GM18519 (cell line): ENCODE measurements around the gene APBA3.

Experiments
- ATAC-seq: cut with Tn5 transposase; IDR thresholded peaks from one replicate; pipeline ENCODE4 v1.9.1; 2021; ENCODE audit warnings: mild to moderate bottlenecking, moderate library complexity; ENCODE audit not compliant: unreplicated experiment, low FRiP score

Gene APBA3

GRCh38 chr19:3790209-3790734, 28.8 kb upstream of the APBA3 start:
- no peak for ATAC-seq

GRCh38 chr19:3788996-3789778, 27.7 kb upstream of the APBA3 start:
- no peak for ATAC-seq

- ATAC-seq = no peak
Observed at GRCh38 chr19:3785938-3786824, 24.7 kb upstream of the APBA3 start, which contains the start of gene MATK. TSS of gene MATK (minus strand) at chr19:3786381. CDS start at chr19:3785135, 1,246 bp downstream.

GRCh38 chr19:3785451-3785937, 24.0 kb upstream of the APBA3 start:
- ATAC-seq = no peak

GRCh38 chr19:3784607-3785450, 23.3 kb upstream of the APBA3 start:
- ATAC-seq = no peak

- ATAC-seq = no peak
Observed at GRCh38 chr19:3783660-3784584, 22.4 kb upstream of the APBA3 start.

GRCh38 chr19:3782903-3783302, 21.4 kb upstream of the APBA3 start:
- no peak for ATAC-seq

- ATAC-seq = no peak
Observed at GRCh38 chr19:3782330-3782729, 20.8 kb upstream of the APBA3 start.

GRCh38 chr19:3781603-3782002, 20.1 kb upstream of the APBA3 start:
- no peak for ATAC-seq

- no peak for ATAC-seq
Observed at GRCh38 chr19:3780786-3781304, 19.4 kb upstream of the APBA3 start.

GRCh38 chr19:3778899-3779723, 17.6 kb upstream of the APBA3 start:
- no peak for ATAC-seq

GRCh38 chr19:3778104-3778867, 16.8 kb upstream of the APBA3 start:
- ATAC-seq = no peak

GRCh38 chr19:3776479-3777040, 15.1 kb upstream of the APBA3 start:
- ATAC-seq = no peak

GRCh38 chr19:3775831-3776230, 14.3 kb upstream of the APBA3 start:
- ATAC-seq = no peak

GRCh38 chr19:3775374-3775711, 13.9 kb upstream of the APBA3 start:
- ATAC-seq = no peak

GRCh38 chr19:3774621-3775373, 13.3 kb upstream of the APBA3 start:
- no peak for ATAC-seq
